IMR-90 (cell line): Measurements from ENCODE around the gene SIPA1L3. TPM values are rescaled to one million over a fixed set of nuclear protein-coding genes. Genes with fewer than 3 reads are reported as not detected.

Experiments used
- ATAC-seq: fragments of 200-7000 bp; cut with Tn5 transposase; 2 replicates; pipeline ENCODE4 v1.9.1; 2020; ENCODE audit warnings: low read depth, mild to moderate bottlenecking, moderate library complexity
- BruUV-seq: library from RNA; stranded (reverse); fragments of 400-500 nt; replicated peaks from 2 replicates; lab custom pipeline; 2021; lab: Mats Ljungman, UMichigan
- CTCF ChIA-PET: fragments of 300-600 bp; formaldehyde crosslinking; extraction: SDS; loops from one replicate; lab custom pipeline; 2021; ENCODE audit warnings: antibody characterized with exemption; lab: Yijun Ruan, JAX
- POLR2A ChIA-PET: fragments of 300-600 bp; sonication (Branson Sonifier 250); formaldehyde crosslinking; loops from one replicate; lab custom pipeline; 2022; ENCODE audit warnings: antibody characterized with exemption; ENCODE audit not compliant: unreplicated experiment; lab: Charles Lee
- DNase-seq: peaks from one replicate; pipeline ENCODE4 v3.0.0; 2013
- H2AFZ ChIP-seq: replicated peaks from 2 replicates; pipeline ENCODE3; 2013; ENCODE audit warnings: low read length, mild to moderate bottlenecking; ENCODE audit not compliant: poor library complexity
- H2AK5ac ChIP-seq: 2 replicates; pipeline ENCODE4 v1.6.1; 2013; ENCODE audit warnings: low read depth, low read length, inconsistent platforms
- H2AK9ac ChIP-seq: replicated peaks from 2 replicates; pipeline ENCODE3; 2013; ENCODE audit warnings: mild to moderate bottlenecking, low read depth, low read length, moderate library complexity; ENCODE audit not compliant: poor library complexity
- H2BK120ac ChIP-seq: 2 replicates; pipeline ENCODE4 v1.6.1; 2013; ENCODE audit warnings: low read depth, low read length, inconsistent platforms
- H2BK15ac ChIP-seq: 3 replicates; pipeline ENCODE4 v1.6.1; 2013; ENCODE audit warnings: low read depth, low read length, inconsistent platforms
- H2BK20ac ChIP-seq: 2 replicates; pipeline ENCODE4 v1.6.1; 2013; ENCODE audit warnings: low read depth, mild to moderate bottlenecking, inconsistent platforms, low read length, moderate library complexity
- H2BK5ac ChIP-seq: 2 replicates; pipeline ENCODE4 v1.6.1; 2013; ENCODE audit warnings: mild to moderate bottlenecking, low read depth, low read length, inconsistent platforms; ENCODE audit not compliant: poor library complexity, severe bottlenecking
- H3K14ac ChIP-seq: replicated peaks from 2 replicates; pipeline ENCODE4 v1.6.1; 2013; ENCODE audit warnings: low read depth, low read length, inconsistent platforms
- H3K18ac ChIP-seq: 2 replicates; pipeline ENCODE4 v1.6.1; 2013; ENCODE audit warnings: low read depth, low read length, control low read depth
- H3K23ac ChIP-seq: 2 replicates; pipeline ENCODE4 v1.6.1; 2013; ENCODE audit warnings: low read depth, low read length, inconsistent platforms
- H3K27ac ChIP-seq: 2 replicates; pipeline ENCODE4 v1.5.1; 2013; ENCODE audit warnings: mild to moderate bottlenecking, control low read depth, low read length; ENCODE audit not compliant: insufficient read depth
- H3K27me3 ChIP-seq: 2 replicates; pipeline ENCODE4 v1.6.1; 2013; ENCODE audit warnings: low read length; ENCODE audit not compliant: control insufficient read depth, insufficient read depth
- H3K36me3 ChIP-seq: 2 replicates; pipeline ENCODE4 v1.6.1; 2013; ENCODE audit warnings: low read length, mixed read lengths; ENCODE audit not compliant: control insufficient read depth, insufficient read depth
- H3K4ac ChIP-seq: 2 replicates; pipeline ENCODE4 v1.6.1; 2013; ENCODE audit warnings: low read depth, low read length, inconsistent platforms
- H3K4me1 ChIP-seq: 2 replicates; pipeline ENCODE4 v1.6.1; 2013; ENCODE audit warnings: low read length, mixed read lengths; ENCODE audit not compliant: control insufficient read depth, insufficient read depth
- H3K4me2 ChIP-seq: 2 replicates; pipeline ENCODE4 v1.6.1; 2013; ENCODE audit warnings: low read depth, mild to moderate bottlenecking, control low read depth, low read length, moderate library complexity
- H3K4me3 ChIP-seq: 2 replicates; pipeline ENCODE4 v1.5.1; 2013; ENCODE audit warnings: low read depth, mild to moderate bottlenecking, control low read depth, low read length, moderate library complexity; ENCODE audit not compliant: insufficient read depth
- H3K56ac ChIP-seq: 2 replicates; pipeline ENCODE4 v1.6.1; 2013; ENCODE audit warnings: low read length, inconsistent platforms; ENCODE audit not compliant: insufficient read depth; ENCODE audit errors: extremely low read depth
- H3K79me1 ChIP-seq, 2 experiments: 2 replicates each; pipeline ENCODE4 v1.6.1; 2013; ENCODE audit warnings: low read length in 2 of 2, inconsistent platforms in 1 of 2, low read depth in 1 of 2
- H3K9ac ChIP-seq: 2 replicates; pipeline ENCODE4 v1.6.1; 2013; ENCODE audit warnings: low read depth, low read length, control low read depth
- H3K9me1 ChIP-seq: 2 replicates; pipeline ENCODE4 v1.6.1; 2013; ENCODE audit warnings: low read length, inconsistent platforms; ENCODE audit not compliant: insufficient read depth
- H3K9me3 ChIP-seq: 2 replicates; pipeline ENCODE4 v1.6.1; 2013; ENCODE audit warnings: low read length; ENCODE audit not compliant: control insufficient read depth, insufficient read depth
- H4K20me1 ChIP-seq: 2 replicates; pipeline ENCODE4 v1.6.1; 2013; ENCODE audit warnings: low read length, inconsistent platforms; ENCODE audit not compliant: insufficient read depth
- H4K5ac ChIP-seq: 2 replicates; pipeline ENCODE4 v1.6.1; 2013; ENCODE audit warnings: mild to moderate bottlenecking, low read depth, low read length, control low read depth
- H4K8ac ChIP-seq, 2 experiments: 2 replicates each; pipeline ENCODE4 v1.6.1; 2013; ENCODE audit warnings: low read depth in 2 of 2, low read length in 2 of 2, control low read depth in 1 of 2, inconsistent platforms in 1 of 2
- H4K91ac ChIP-seq: 2 replicates; pipeline ENCODE4 v1.6.1; 2013; ENCODE audit warnings: low read depth, low read length, inconsistent platforms; ENCODE audit not compliant: insufficient read depth
- CEBPB ChIP-seq: IDR thresholded peaks from 2 replicates; pipeline ENCODE4 v1.6.1; 2012; ENCODE audit warnings: low read depth, low read length, improper control_type of control experiment
- ELK1 ChIP-seq: fragments of 150-350 bp; IDR thresholded peaks from 2 replicates; pipeline ENCODE4 v1.6.1; 2016; ENCODE audit warnings: low read depth, mild to moderate bottlenecking, low read length, moderate library complexity, borderline replicate concordance
- NFE2L2 ChIP-seq: fragments of 150-350 bp; IDR thresholded peaks from 2 replicates; pipeline ENCODE4 v1.6.1; 2016; ENCODE audit warnings: low read depth, mild to moderate bottlenecking, low read length
- RAD21 ChIP-seq: IDR thresholded peaks from 2 replicates; pipeline ENCODE4 v1.6.1; 2012; ENCODE audit warnings: low read length, improper control_type of control experiment
- RCOR1 ChIP-seq: IDR thresholded peaks from 2 replicates; pipeline ENCODE4 v1.6.1; 2012; ENCODE audit warnings: mild to moderate bottlenecking, low read length, improper control_type of control experiment; ENCODE audit not compliant: insufficient replicate concordance
- USF2 ChIP-seq: fragments of 150-350 bp; IDR thresholded peaks from 2 replicates; pipeline ENCODE4 v1.6.1; 2017; ENCODE audit warnings: mild to moderate bottlenecking, antibody characterized with exemption, low read length, low read depth
- WGBS, 2 experiments: methylation state at CpG; one replicate each; pipeline versions ENCODE4 v1.1.5 to v1.1.7; 2013; ENCODE audit warnings: missing lambda C conversion rate in 2 of 2; ENCODE audit not compliant: insufficient read length in 1 of 2; ENCODE audit errors: extremely low coverage in 2 of 2; 5-methylcytosine and 5-hydroxymethylcytosine counted together
- dilution Hi-C: fragments of 300-500 bp; cut with HindIII; formaldehyde crosslinking; loops from one replicate; pipeline ENCODE4 v1.14.3; 2018; ENCODE audit warnings: low sequenced_read_pairs; ENCODE audit not compliant: unreplicated experiment
- in situ Hi-C: fragments of 300-500 bp; cut with MboI; formaldehyde crosslinking; loops from 3 replicates; pipeline ENCODE4 v1.14.3; 2019; ENCODE audit warnings: low sequenced_read_pairs, inconsistent platforms, mixed read lengths
- intact Hi-C: fragments of 100-400 bp; cut with micrococcal nuclease; formaldehyde crosslinking; loops from 2 replicates; pipeline ENCODE4 v1.10.0; 2022
- polyA plus RNA-seq, 3 experiments: library from polyadenylated mRNA; depleted of rRNA; stranded (reverse); fragments of >200 nt; gene quantifications; 2 replicates each; pipeline ENCODE4 v1.2.3, GENCODE V29; 2012; ENCODE audit warnings: low replicate concordance in 1 of 3
- total RNA-seq: library from RNA; depleted of rRNA; stranded (reverse); fragments of >200 nt; gene quantifications from 2 replicates; pipeline ENCODE4 v1.2.3, GENCODE V29; 2012

SIPA1L3 gene
- total and polyA plus RNA-seq, 2 of the 4 experiments (the other 2 are of a cell fraction) = 4.1 to 9.4 TPM

- no peak for TF ChIP-seq ELK1
These were observed 188.7 kb downstream of the SIPA1L3 start (continued) for GRCh38 chr19:38095411-38096308.

GRCh38 chr19:38099966-38100365, 193.0 kb downstream of the SIPA1L3 start:
- H2AK9ac ChIP-seq = no peak overlapping the region
- no peak overlapping the region for H3K18ac ChIP-seq
- no peak overlapping the region for H3K23ac ChIP-seq
- H2BK120ac ChIP-seq = no peak overlapping the region
- no peak overlapping the region for H2BK15ac ChIP-seq
- H4K5ac ChIP-seq = no peak overlapping the region
- no peak overlapping the region for H2AFZ ChIP-seq
- H2AK5ac ChIP-seq = no peak overlapping the region
- dilution Hi-C loops = no loop called here
- in situ Hi-C loops = loop anchor here (5.0 kb wide), 1 partner anchor 193 kb away; the partner anchor contains the start of genes SIPA1L3 and WDR87
- TF ChIP-seq USF2 = no peak
- TF ChIP-seq ELK1 = no peak
- TF ChIP-seq CEBPB = no peak
- TF ChIP-seq RCOR1 = no peak
- TF ChIP-seq RAD21 = no peak
- TF ChIP-seq NFE2L2 = no peak
- no peak overlapping the region for H3K4me3 ChIP-seq
- WGBS, 2 experiments = no CpG with 5 or more reads among the region's 8 CpGs
- H3K14ac ChIP-seq = no peak overlapping the region
- no peak overlapping the region for H2BK20ac ChIP-seq
- DNase-seq (no peak), ATAC-seq (no peak)
- BruUV-seq = no TSS peak
- H4K91ac ChIP-seq = no peak overlapping the region
- H3K9me1 ChIP-seq = no peaks in the 10 kb centered on the region; the same call in 1 of the 2 replicates
- peaks cover 9% of the 10 kb centered on the region for H3K9me3 ChIP-seq
- no peak overlapping the region for H3K4ac ChIP-seq
- H3K4me2 ChIP-seq = no peak overlapping the region
- no peak overlapping the region for H3K9ac ChIP-seq
- intact Hi-C loops = no loop called here
- POLR2A ChIA-PET = no interaction called here
- peaks cover 25% of the 10 kb centered on the region for H3K36me3 ChIP-seq
- no peak overlapping the region for H2BK5ac ChIP-seq
- no peak overlapping the region for H3K56ac ChIP-seq
- CTCF ChIA-PET = no interaction called here
- no peaks in the 10 kb centered on the region for H3K27me3 ChIP-seq
- peaks cover 3% of the 10 kb centered on the region; the same call in 1 of the 2 replicates for H4K20me1 ChIP-seq
- no peak overlapping the region for H4K8ac ChIP-seq
- H3K4me1 ChIP-seq = no peaks in the 10 kb centered on the region
- no peak overlapping the region for H3K27ac ChIP-seq
- peaks cover 14 to 40% of the 10 kb centered on the region in 2 experiments for H3K79me1 ChIP-seq
